ENCODE measurements around the gene COL18A1. TPM values are rescaled to one million over a fixed set of nuclear protein-coding genes. Genes with fewer than 3 reads are reported as not detected.

COL18A1 gene
- total and polyA plus RNA-seq, 2 experiments from 2014 or later, result 97.1 to 140 TPM

GRCh38 chr21:45531393-45532215 lies 126.6 kb downstream of the COL18A1 start:
- no peaks in the 10 kb centered on the region for H3K36me3 ChIP-seq (replicated peaks; ENCODE audit: insufficient read depth, low read depth)
- no peaks in the 10 kb centered on the region for H3K9me2 ChIP-seq (replicated peaks; ENCODE audit: insufficient read depth)
- no peak overlapping the region for H2AFZ ChIP-seq
- peaks cover 10% of the 10 kb centered on the region for H3K4me1 ChIP-seq (ENCODE audit: insufficient read depth)
- DNase-seq (ENCODE audit: low spot score), result no peak
- no peak overlapping the region for H3K4me3 ChIP-seq
- H4K20me1 ChIP-seq (ENCODE audit: insufficient read depth, poor library complexity, severe bottlenecking), result no peaks in the 10 kb centered on the region
- H3K4me2 ChIP-seq, result no peak overlapping the region
- H3K9me3 ChIP-seq (ENCODE audit: low read depth), result no peaks in the 10 kb centered on the region
- H3K27me3 ChIP-seq, result no peaks in the 10 kb centered on the region
- H3K79me2 ChIP-seq, result no peaks in the 10 kb centered on the region
- H3K27ac ChIP-seq, result no peak overlapping the region
- 98% methylated on average over 58 of the region's 76 CpGs for WGBS (ENCODE audit: low lambda C conversion rate, missing lambda C conversion rate)
- TF ChIP-seq CTCF (IDR thresholded peaks at IDR 0.05; ENCODE audit: poor library complexity), result no peak
- no peak for TF ChIP-seq EZH2phosphoT487 (IDR thresholded peaks at IDR 0.05; ENCODE audit: low read depth, severe bottlenecking, unreplicated experiment)
- TF ChIP-seq EZH2 (IDR thresholded peaks at IDR 0.05; ENCODE audit: borderline replicate concordance), result no peak

DNA sequence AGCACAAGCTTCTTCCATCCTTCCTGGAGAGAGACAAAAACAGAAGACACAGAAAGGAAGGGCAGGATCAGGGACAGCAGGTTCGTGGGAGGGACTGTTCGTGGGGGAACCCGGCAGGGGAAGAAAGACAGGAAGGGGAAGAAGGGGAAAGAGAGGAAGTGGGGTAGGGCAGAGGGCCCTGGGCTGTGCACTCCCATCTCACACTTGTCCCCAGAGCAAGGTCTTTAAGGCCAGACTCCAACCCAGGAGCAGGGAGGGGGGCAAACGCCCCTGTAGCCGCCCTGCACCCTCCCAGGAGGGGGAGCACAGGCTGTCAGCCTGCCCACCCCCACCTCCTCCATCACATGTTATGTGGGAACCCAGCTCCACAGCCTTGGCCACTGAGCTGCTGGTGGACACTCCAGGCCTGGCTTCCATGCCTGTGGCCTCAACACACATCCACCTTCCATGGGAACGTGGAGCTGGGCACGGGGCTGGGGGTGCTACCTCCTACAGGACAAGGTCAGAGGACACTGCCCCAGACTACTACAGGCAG lies 127.9 kb downstream of the COL18A1 start:
- no peak for DNase-seq (ENCODE audit: low spot score)
- H3K79me2 ChIP-seq, result no peaks in the 10 kb centered on the region
- no peak for TF ChIP-seq EZH2 (IDR thresholded peaks at IDR 0.05; ENCODE audit: borderline replicate concordance)
- no peaks in the 10 kb centered on the region for H3K27me3 ChIP-seq
- 82% methylated on average over 5 of the region's 7 CpGs for WGBS (ENCODE audit: low lambda C conversion rate, missing lambda C conversion rate)
- H2AFZ ChIP-seq, result no peak overlapping the region
- H3K4me1 ChIP-seq (ENCODE audit: insufficient read depth), result peaks cover 10% of the 10 kb centered on the region
- H4K20me1 ChIP-seq (ENCODE audit: insufficient read depth, poor library complexity, severe bottlenecking), result no peaks in the 10 kb centered on the region
- H3K27ac ChIP-seq, result no peak overlapping the region
- no peaks in the 10 kb centered on the region for H3K36me3 ChIP-seq (replicated peaks; ENCODE audit: insufficient read depth, low read depth)
- no peak overlapping the region for H3K4me2 ChIP-seq
- no peaks in the 10 kb centered on the region for H3K9me2 ChIP-seq (replicated peaks; ENCODE audit: insufficient read depth)
- H3K4me3 ChIP-seq, result no peak overlapping the region
- no peaks in the 10 kb centered on the region for H3K9me3 ChIP-seq (ENCODE audit: low read depth)

DNA sequence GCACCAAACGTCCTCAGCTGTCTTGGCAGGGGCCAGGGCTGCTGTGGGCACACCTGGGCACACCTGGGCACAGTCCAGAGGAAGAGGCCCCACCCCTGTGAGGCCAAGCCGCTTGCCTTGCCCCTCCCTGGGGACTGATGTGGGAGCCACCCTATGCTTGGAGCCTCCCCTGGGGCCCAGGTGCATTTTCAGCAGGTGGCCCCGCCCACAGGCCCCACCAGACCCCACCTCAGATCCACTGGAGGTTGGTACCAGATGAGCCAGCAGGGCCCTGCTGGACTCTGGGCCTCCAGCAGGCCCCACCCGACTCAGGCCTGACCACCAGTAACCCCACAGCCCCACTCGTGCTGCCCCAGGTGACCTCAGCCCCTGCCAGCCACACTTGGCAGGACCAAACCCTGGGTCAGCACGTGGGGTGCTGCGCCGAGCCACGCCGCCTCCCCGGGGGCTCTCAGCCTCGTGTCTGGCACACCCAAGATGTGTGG lies 128.4 kb downstream of the COL18A1 start:
- peaks cover 10% of the 10 kb centered on the region for H3K4me1 ChIP-seq (ENCODE audit: insufficient read depth)
- 92% methylated on average over 12 of the region's 12 CpGs for WGBS (ENCODE audit: low lambda C conversion rate, missing lambda C conversion rate)
- no peak overlapping the region for H3K4me3 ChIP-seq
- no peak overlapping the region for H3K4me2 ChIP-seq
- H2AFZ ChIP-seq, result no peak overlapping the region
- no peak for TF ChIP-seq EZH2 (IDR thresholded peaks at IDR 0.05; ENCODE audit: borderline replicate concordance)
- H3K9me2 ChIP-seq (replicated peaks; ENCODE audit: insufficient read depth), result no peaks in the 10 kb centered on the region
- H3K27me3 ChIP-seq, result no peaks in the 10 kb centered on the region
- no peaks in the 10 kb centered on the region for H3K36me3 ChIP-seq (replicated peaks; ENCODE audit: insufficient read depth, low read depth)
- no peaks in the 10 kb centered on the region for H3K79me2 ChIP-seq
- H3K9me3 ChIP-seq (ENCODE audit: low read depth), result no peaks in the 10 kb centered on the region
- H3K27ac ChIP-seq, result no peak overlapping the region
- no peak for DNase-seq (ENCODE audit: low spot score)
- no peaks in the 10 kb centered on the region for H4K20me1 ChIP-seq (ENCODE audit: insufficient read depth, poor library complexity, severe bottlenecking)

GRCh38 chr21:45533846-45534635 lies 129.1 kb downstream of the COL18A1 start:
- no peaks in the 10 kb centered on the region for H4K20me1 ChIP-seq (ENCODE audit: insufficient read depth, poor library complexity, severe bottlenecking)
- no peak overlapping the region for H3K4me3 ChIP-seq
- no peaks in the 10 kb centered on the region for H3K9me2 ChIP-seq (replicated peaks; ENCODE audit: insufficient read depth)
- H3K9me3 ChIP-seq (ENCODE audit: low read depth), result no peaks in the 10 kb centered on the region
- 88% methylated on average over 20 of the region's 20 CpGs for WGBS (ENCODE audit: low lambda C conversion rate, missing lambda C conversion rate)
- TF ChIP-seq EZH2 (IDR thresholded peaks at IDR 0.05; ENCODE audit: borderline replicate concordance), result no peak
- no peak for TF ChIP-seq EZH2phosphoT487 (IDR thresholded peaks at IDR 0.05; ENCODE audit: low read depth, severe bottlenecking, unreplicated experiment)
- TF ChIP-seq CTCF (IDR thresholded peaks at IDR 0.05; ENCODE audit: poor library complexity), result no peak
- H3K36me3 ChIP-seq (replicated peaks; ENCODE audit: insufficient read depth, low read depth), result no peaks in the 10 kb centered on the region
- no peak for DNase-seq (ENCODE audit: low spot score)
- H3K79me2 ChIP-seq, result no peaks in the 10 kb centered on the region
- peaks cover 10% of the 10 kb centered on the region for H3K4me1 ChIP-seq (ENCODE audit: insufficient read depth)
- no peak overlapping the region for H3K4me2 ChIP-seq
- no peak overlapping the region for H3K27ac ChIP-seq
- no peak overlapping the region for H2AFZ ChIP-seq
- H3K27me3 ChIP-seq, result no peaks in the 10 kb centered on the region

All from hepatocyte (in vitro differentiated cells).